Measurements from ENCODE around the gene SEC16A.

Gene SEC16A

DNA sequence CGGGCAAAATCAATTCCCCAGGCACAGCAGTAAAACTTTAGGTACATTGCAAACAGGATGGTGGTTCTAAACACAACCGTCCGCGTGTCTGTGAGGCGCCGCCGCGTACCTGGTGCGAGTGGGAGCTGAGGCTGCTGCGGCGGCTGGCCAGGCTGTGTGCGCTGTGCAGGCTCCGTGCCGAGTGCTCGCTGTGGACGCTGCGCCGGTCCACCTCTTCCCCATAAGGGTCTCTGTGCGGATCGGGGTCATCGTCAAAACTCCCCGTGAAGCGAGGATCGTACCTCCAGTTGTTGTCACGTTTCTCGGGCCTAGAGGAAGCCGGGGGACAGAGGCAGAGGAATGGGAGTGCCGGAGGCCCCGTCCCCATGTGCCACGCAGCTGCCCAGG is 16.7 kb downstream of the SEC16A start:
- no peak for DNase-seq (ENCODE audit: low read depth in 3 of 3, low spot score in 1 of 3)

DNA sequence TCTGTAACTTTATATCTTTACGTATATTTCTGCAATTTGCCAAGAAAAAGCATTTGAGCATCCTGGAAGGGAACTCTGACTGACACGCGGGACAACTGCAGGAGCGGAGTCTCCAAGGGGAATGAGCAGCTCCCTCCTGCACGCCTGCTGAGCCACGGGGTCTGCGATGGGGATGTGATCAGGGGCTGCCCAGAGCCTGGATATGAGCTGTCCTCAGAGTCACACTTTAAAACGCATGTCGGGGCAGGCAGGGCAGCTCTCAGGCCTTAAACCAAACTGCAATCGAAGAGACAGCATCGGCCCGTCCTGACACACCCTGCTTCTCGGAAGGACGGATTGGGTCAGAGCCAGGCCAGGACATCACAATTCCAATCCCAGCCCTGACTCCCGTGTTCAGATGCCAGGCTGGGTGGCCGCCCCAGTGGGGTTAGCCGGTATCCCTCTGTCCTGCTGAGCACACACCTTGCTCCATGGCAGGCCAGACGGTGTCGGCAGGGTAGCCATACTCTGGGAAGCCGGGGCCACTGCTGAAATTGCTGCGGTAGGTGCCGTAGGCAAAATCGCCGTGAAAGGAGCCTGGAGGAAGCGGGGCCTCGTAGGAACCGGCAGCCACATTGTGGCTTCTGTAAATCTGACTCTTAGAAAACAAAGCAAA is 17.2 kb downstream of the SEC16A start:
- no peak for DNase-seq (ENCODE audit: low read depth in 3 of 3, low spot score in 1 of 3)

DNA sequence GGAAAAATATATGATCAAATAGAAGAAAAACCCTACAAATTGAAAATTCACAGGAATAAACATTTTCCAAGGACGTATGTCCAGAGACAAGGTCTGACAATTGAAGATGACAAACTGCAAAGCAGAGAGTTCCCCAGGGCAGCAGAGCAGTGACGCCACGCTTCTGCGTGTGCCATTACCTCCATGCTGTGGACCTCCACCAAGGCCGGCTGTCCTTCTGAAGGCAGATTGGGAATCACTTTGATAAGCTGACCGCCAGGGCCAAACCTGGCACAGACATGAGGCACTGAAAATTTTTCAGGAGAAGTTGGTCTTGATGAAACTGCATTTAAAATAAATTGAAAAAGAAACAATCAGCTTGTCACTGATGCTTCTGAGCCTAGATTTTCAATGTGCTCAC is 18.6 kb downstream of the SEC16A start:
- no peak for DNase-seq (ENCODE audit: low read depth in 3 of 3, low spot score in 1 of 3)

DNA sequence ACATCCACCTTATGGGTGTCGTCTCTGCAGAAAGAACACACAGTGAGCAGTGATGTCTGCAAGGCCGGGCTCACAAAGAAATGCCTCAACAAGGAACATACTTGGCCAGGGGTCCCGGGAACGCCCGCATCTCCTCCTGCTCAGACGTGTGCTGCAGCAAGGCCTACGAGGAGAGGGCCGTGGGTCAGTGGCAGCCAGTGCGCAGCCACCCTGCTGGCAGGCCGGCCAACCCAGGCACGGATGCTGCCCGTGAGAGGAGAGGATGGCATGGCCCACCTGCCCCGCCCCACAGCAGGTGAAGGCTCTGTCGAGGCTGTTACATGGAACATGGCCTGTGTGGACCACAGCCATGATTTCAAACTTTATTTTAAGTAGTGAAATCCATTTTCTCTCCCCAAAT is 19.3 kb downstream of the SEC16A start:
- no peak for DNase-seq (ENCODE audit: low read depth in 3 of 3, low spot score in 1 of 3)

DNA sequence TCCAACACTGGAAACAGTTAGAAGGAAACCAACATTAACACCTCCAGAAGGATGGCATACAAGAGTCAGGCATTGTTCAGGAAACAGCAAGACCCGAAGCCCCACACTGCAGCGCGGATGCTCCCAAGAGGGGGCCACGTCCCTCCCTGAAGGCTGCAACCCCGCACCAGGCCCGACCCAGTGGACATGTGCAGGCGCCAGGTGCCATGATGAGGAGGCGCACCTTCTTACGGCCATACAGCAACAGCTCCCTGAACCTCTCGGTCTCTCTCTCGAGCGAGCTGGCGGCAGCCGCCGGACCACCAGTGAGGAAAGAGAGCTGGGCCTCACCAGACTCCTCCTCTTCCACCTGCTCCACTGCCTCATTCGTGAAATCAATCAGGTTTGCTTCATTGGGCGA is 20.2 kb downstream of the SEC16A start:
- DNase-seq (ENCODE audit: low read depth in 3 of 3, low spot score in 1 of 3), result no peak

DNA sequence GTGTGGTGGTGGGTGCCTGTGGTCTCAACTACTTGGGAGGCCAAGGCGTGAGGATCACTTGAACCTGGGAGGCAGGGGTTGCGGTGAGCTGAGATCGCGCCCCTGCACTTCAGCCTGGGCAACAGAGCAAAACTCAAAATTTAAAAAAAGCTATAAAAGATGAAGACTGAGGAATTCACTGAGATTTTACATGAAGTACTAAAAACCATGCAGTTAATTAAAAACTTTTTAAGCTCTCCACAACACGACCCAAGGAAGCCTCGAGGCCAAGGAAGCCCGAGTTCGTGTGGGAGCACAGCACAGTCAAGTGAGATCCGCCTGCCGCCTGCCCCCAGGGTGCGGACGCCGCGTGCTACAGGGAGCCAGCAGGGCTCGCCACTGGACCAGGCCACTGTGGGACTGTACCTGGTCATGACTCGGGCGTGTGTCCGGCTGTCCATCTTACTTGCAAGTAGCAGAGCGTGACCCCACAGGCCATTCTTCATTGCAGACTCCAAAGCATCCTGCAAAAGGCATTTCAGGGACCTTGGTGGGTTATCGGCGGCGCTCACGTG is 22.0 kb downstream of the SEC16A start:
- DNase-seq (ENCODE audit: low read depth in 3 of 3, low spot score in 1 of 3), result no peak

DNA sequence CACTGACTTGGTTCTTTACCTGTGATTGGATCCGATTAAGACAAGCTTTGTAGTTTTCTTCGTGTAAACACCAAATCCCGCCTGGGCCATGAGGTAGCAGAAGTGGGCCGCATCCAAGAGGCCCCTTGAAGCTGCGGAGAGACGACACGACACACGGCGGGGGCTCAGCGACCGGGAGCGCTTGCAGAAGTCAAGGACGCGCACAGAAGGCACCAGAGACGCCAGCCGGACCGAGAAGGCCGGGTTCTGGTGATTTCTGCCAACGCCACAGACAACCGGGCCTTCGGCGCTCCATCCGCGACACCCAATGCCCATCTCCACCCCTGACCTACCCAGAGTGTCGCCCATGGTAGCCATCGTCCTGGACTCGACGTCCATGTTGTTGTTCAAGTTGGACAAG is 23.4 kb downstream of the SEC16A start:
- no peak for DNase-seq (ENCODE audit: low read depth in 3 of 3, low spot score in 1 of 3)

DNA sequence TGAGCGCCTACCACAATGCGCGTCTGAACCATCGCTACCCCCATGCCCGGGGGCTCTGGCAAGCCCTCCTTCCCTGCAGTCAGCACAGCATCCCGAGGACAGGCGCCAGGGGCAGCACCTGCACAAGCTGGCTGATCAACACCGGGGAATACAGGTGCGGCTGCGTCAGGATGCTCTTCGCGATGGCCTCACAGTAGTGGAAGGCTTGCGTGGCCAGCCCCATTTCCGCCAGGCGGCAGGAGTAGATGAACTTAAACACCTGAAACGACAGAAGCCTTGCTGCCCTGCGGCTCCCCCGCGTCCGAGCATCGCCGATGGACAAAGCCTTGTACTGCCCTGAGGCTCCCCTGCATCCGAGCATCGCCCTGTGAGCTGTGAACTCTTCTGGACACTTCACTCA is 25.5 kb downstream of the SEC16A start:
- no peak for DNase-seq (ENCODE audit: low read depth in 3 of 3, low spot score in 1 of 3)

DNA sequence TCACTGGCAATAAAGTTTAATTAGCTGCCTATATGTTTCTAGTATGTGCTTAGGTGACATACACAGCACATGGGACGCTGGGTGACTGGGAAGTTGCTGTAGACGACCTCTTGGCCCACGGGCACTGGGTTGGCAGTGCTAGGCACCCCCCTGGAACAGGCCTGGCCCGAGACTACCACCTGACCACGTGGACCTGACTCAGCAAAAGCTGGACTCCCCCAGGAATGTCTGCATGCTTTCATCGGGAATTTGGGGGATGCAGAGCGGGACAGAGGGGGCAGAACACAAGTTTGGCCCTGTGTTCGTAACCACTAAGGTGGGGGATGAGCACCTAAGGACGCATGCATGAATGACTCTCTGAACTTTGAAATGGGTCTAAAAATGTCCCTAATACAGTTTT is 26.6 kb downstream of the SEC16A start:
- no peak for DNase-seq (ENCODE audit: low read depth in 3 of 3, low spot score in 1 of 3)

DNA sequence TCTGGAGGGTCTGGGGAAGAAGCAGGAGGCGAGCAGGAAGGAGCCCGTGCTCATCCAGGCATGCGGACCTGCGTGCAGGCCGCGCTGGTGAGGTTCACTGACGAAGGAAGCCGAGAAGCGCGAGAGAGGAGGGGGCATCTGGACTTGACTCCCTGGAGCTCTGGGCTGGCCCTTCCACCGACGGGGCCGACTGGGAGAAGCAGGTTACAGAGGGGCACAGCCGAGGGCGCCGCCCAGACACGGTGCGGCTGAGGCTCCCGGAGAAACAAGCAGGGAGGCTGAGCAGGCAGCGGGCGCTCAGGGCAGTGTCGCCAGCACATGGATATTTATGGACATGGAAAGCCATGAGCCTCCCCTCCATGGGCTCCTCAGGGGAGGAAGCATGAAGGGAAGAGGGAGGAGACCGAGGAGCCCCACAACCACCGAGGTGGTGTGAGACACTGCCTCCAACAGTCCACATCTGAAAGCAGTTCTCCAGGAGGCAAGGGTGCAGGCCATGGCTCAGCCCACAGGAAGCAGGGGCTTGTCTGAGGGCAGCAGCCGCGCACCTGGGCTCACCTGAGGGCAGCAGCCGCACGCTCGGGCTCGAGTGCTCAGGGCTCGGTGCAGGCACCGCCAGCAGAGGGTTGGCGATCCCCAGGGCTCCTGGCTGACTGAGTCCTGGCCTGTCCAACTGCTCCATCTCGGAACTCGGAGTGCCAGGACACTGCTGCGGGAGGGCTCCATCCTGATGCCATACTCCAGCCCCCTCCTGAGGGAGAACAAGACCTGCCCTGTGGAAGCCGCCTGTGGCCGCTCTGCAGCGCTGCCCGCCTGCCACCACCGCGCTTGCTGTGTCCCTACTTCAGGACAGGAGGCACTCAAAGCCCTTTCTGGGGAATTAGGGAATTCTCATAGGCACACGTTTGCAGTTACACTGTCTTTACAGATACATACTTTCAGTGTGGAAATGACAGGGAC is 27.5 kb downstream of the SEC16A start:
- no peak for DNase-seq (ENCODE audit: low read depth in 3 of 3, low spot score in 1 of 3)

DNA sequence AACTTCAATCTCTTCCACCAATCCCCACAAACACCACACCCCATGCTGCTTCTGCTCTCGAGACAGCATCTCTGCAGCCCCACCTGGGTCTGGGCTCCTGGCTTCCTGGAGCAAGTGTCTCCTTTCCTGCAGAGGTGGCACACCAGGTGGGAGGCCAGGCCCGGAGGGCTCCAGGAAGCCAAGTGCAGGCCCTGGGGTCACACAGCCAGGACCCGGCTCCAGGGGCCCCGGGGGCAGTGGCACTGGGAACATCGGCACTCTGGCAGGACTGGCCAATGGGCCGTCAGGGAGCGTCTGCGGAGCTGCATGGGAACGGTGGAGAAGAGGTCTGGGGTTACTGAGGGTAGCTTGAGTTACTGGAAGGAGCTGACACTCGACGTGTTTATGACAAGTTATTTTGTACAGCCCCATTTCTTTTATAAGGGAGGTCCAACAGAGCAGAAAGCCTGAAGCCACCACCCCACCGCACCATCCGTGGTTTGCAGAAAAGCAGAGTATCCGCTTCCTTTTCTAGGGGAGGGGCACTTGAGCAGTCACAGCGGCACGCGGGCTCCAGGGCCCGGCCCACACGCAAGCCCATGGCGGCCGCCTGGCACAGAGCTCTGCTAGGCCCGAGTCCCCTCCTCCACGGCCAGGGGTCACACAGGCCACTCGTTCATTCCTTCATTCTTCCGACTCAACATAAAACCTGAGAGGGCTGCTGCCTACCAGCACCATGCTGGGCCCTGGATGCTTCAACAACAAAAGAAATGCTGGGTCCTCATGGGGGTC is 28.6 kb downstream of the SEC16A start:
- no peak for DNase-seq (ENCODE audit: low read depth in 3 of 3, low spot score in 1 of 3)

DNA sequence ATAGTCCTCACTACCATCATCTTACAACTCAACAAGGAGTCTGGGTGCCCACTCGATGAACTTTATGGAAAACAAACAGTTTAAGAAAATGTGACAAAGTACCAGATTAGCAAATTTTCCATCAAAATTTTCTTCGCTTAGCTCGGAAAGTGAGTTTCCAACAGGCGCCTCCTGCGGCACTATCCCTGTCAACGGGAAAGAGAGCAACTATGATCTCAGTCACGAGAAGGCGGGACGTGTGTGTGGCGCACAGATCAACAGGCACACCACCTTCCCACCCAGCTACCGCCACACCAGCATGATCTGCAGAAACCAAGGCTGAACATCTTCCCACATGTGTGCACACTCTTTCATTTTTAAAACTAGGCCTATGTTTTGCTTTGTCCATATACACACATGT is 29.5 kb downstream of the SEC16A start:
- no peak for DNase-seq (ENCODE audit: low read depth in 3 of 3, low spot score in 1 of 3)

DNA sequence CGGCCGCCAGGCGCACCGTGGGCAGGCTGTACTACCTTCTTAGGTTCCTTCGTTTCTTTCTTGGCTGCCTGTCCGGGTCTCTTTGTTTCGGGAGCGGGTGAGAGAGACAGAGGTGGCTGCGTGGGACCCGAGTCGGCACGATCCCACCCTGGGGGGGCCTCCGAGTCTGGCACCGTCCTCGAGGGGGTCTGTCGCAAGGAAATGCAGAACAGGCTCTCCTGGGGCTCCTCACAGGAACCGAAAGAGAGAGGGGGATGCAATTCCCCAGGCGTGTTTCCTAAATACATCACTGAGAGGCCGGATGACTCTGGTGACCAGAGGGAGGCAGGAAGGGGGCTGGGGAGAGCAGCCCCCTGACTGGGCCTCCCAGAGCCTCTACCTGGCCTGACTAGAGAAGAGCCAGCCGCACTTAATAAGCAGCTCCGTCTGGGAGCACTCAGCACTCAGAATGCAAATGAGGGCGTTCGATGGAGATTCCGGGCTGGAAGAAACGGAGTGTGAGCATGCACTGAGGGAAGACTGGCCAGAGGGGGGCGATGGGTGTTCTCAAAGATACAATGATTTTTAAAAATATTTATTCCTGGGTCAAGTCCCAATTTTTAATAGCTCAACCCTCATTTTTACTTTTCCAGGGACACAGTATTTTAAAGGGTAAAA is 31.5 kb downstream of the SEC16A start:
- no peak for DNase-seq (ENCODE audit: low read depth in 3 of 3, low spot score in 1 of 3)

DNA sequence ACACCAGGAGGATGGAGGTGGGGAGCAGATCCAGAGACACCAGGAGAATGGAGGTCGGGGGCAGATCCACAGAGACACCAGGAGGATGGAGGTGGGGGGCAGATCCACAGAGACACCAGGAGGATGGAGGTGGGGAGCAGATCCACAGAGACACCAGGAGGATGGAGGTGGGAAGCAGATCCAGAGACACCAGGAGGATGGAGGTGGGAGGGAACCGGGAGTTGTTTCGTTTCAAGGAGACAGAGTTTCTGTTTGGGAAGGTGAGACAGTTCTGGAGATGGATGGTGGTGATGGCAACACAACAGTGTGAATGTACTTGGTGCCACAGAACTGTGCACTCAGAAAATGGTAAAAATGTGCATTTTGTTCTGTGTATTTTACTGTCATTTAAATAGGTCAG is 34.2 kb downstream of the SEC16A start:
- DNase-seq (ENCODE audit: low read depth in 3 of 3, low spot score in 1 of 3), result no peak

DNA sequence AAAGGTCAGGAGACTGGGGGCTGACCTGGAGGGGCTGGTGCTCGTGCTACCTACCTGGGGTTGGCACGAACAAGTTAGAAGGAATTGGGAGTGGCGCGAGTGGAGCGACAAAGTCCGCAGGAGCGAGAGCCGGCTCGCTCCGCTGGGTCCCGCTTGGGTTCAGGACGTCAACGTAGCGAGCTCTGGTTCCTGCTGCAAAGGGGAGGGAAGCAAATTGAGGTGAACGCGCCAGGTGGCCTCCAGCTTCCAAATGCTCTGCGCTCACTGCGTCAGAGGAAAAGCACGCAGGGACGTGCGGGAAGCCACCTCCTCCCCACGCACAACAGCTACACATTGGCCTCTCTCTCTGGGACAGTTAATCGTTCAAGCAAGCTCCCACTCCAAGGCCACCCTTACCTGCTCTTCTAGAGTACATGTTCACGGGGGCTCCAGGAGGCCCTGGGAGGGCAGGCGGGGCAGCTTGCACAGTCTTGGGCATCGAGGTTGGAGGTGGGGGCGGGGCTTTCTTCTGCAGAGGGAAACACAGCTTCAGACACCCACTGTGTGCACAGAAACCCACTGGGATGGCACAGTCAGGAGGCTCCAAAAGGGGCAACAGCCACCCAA is 35.6 kb downstream of the SEC16A start:
- no peak for DNase-seq (ENCODE audit: low read depth in 3 of 3, low spot score in 1 of 3)

DNA sequence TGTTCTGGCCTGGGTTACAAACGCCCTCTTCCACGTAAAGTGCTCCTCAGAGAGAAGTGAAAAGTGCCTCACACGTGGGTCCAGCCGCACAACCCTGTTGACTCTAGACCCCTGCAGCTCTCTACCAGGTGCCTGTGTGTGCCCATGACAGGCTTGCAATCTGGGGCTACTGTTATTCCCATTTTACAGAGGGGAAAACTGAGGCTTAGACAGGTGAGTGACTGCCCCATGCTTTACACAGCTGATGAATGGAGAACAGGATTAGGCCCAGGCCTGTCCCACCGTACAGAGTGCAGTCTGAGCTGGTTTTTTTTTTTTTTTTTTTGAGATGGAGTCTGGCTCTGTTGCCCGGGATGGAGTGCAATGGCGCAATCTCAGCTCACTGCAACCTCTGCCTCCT is 37.0 kb downstream of the SEC16A start:
- no peak for DNase-seq (ENCODE audit: low read depth in 3 of 3, low spot score in 1 of 3)

DNA sequence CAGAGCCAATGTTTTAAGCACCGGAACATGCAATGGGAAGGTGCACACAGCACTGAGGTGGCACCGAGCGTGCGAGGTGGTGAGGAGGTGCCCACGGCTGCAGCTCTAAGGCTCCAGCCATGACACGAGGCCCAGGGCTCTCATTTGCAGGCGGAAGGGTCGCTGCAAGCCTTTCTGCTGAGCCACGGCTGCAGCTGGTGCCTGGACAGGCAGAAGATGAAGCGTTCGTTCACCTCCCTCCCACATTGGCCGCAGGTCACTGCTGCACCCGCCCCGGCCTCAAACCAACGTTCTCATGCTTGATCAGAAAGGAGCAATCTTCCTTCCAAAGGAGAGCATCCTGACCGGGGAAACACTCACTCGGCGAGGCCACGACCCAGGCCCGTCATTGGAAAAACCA is 38.7 kb downstream of the SEC16A start:
- no peak for DNase-seq (ENCODE audit: low read depth in 3 of 3, low spot score in 1 of 3)

DNA sequence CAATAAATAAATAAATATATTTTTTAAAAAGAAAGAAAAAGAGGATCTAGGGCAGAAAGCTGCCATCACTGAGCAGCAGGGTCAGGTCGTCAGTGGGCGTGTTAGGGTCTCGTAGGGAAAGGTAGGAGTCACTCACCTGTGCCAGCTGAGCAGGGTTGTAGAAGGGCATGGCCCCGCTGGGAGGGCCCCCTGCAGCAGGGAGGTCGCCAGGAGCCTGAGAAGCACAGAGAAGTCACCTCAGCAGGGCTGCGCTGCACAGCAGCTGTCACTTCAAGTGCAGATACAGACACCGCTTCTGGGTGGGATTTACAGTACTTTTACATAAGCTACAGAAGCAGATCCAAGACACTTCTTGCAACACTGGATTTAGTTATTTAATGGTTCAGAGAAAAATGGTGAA is 39.2 kb downstream of the SEC16A start:
- DNase-seq (ENCODE audit: low read depth in 3 of 3, low spot score in 1 of 3), result no peak

DNA sequence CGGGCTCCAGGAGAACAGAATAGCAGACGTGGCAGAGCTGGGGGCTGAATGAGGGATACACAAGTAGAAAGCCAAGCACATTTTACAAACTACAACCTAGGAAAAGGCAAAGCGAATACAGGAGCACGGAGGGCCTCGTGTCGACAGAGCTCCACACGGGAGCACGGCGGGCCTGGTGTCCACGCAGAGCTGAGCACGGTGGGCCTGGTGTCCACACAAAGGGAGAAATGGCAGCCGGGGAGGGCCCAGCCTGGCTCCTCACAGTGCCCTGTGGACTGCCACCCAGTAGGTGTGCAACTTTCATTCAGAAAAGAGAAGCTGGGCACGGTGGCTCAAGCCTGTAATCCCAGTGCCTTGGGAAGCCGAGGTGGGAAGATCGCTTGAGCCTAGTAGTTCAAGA is 39.8 kb downstream of the SEC16A start:
- no peak for DNase-seq (ENCODE audit: low read depth in 3 of 3, low spot score in 1 of 3)

DNA sequence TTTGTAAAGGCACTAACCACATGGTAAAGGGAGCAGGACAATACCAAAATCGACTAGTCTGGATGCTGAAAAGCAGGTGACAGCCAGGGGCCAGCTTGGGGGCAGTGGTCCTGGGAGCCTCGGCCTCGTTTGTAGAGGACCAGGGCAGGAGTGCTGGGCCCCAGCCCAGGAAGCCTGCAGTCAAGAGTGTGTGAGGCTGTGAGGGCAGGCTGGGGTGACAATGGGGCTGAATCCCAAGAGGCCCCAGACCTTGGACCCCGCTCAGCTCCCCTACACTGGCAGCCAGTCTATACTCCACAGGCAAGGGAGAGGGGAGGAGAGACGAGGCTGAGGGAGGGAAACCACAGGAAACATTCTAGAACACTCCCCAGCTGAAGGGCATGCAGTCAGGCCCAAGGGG is 40.6 kb downstream of the SEC16A start:
- DNase-seq (ENCODE audit: low read depth in 3 of 3, low spot score in 1 of 3), result no peak

Data from stimulated activated CD4-positive, alpha-beta T cell treated with anti-CD3 and anti-CD28 coated beads, TNF-alpha, amount 100 ng/mL, for 1 hour (primary cell).